ENCODE data around the gene CTNND2. TPM values are rescaled to one million over a fixed set of nuclear protein-coding genes. Genes with fewer than 3 reads are reported as not detected.

Gene CTNND2
- total and polyA plus RNA-seq, 10 of the 15 experiments (the other 5 are each of a cell fraction or from before 2014, with no cell fraction given), result 0.02 to 0.16 (median 0.04) TPM; not detected in 7

DNA sequence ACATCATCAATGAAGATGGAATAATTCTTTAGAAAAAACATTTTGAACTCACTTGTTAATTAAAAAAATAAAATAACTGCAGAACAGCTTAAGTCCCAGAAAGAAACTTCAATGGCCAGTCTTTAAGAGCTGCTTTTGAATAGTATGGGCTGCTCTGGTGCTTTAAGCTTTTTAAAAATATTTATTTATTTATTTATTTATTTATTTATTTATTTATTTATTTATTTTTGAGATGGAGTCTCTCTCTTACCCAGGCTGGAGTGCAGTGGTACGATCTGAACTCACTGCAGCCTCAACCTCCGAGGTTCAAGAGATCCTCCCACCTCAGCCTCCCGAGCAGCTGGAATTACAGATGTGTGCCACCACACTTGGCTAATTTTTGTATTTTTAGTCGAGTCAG lies 626.9 kb downstream of the CTNND2 start (continued):
- TF ChIP-seq, protein P1, sequence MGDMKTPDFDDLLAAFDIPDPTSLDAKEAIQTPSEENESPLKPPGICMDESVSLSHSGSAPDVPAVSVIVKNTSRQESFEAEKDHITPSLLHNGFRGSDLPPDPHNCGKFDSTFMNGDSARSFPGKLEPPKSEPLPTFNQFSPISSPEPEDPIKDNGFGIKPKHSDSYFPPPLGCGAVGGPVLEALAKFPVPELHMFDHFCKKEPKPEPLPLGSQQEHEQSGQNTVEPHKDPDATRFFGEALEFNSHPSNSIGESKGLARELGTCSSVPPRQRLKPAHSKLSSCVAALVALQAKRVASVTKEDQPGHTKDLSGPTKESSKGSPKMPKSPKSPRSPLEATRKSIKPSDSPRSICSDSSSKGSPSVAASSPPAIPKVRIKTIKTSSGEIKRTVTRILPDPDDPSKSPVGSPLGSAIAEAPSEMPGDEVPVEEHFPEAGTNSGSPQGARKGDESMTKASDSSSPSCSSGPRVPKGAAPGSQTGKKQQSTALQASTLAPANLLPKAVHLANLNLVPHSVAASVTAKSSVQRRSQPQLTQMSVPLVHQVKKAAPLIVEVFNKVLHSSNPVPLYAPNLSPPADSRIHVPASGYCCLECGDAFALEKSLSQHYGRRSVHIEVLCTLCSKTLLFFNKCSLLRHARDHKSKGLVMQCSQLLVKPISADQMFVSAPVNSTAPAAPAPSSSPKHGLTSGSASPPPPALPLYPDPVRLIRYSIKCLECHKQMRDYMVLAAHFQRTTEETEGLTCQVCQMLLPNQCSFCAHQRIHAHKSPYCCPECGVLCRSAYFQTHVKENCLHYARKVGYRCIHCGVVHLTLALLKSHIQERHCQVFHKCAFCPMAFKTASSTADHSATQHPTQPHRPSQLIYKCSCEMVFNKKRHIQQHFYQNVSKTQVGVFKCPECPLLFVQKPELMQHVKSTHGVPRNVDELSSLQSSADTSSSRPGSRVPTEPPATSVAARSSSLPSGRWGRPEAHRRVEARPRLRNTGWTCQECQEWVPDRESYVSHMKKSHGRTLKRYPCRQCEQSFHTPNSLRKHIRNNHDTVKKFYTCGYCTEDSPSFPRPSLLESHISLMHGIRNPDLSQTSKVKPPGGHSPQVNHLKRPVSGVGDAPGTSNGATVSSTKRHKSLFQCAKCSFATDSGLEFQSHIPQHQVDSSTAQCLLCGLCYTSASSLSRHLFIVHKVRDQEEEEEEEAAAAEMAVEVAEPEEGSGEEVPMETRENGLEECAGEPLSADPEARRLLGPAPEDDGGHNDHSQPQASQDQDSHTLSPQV (IDR thresholded peaks at IDR 0.05), result no peak
- TF ChIP-seq RFX5 (IDR thresholded peaks at IDR 0.05; ENCODE audit: low read depth, low read length), result no peak

DNA sequence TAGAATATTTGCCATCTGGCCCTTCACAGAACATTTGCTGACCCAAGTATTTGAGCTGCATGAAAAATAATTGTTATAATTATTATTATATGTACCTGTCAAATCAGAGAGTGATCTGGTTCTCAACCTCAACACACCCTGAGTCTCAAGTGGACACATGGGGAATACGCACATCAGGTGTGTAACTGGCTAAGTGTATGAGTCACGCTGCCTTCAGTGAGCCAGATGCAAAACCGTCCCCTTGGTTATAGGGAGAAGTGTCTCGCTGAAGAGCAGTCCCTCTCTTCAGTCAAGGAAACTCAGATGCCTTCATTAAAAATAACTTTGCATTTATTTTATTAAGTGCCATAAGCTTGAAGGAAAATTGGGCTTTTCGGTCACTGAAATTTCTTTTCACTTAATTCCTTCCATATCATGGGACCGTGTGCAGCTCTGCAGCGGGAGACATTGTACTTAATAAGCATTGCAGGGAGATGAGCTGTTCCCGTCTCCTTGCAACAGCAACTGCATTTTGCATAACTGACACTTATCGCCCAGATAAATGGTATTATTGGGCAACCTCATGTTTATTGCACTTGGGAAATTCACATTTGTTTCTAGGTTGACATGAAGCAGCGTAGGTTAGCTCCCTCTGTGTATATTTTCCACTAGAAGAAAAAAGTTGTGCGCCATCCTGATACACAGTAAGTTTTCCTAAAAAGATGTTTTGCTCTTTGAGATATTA lies 630.9 kb downstream of the CTNND2 start:
- POLR2A ChIA-PET, result no interaction called here
- H2AFZ ChIP-seq (ENCODE audit: control insufficient read depth, low read depth, low read length), result no peak overlapping the region
- 68% methylated on average over 11 of the region's 11 CpGs for WGBS (ENCODE audit: insufficient coverage, insufficient replicate concordance, low lambda C conversion rate, missing lambda C conversion rate)
- H3K9ac ChIP-seq (ENCODE audit: control insufficient read depth, insufficient read depth, low read length), result no peak overlapping the region
- H3K79me2 ChIP-seq (ENCODE audit: control insufficient read depth, insufficient read depth, low read length), result no peaks in the 10 kb centered on the region
- H3K36me3 ChIP-seq (ENCODE audit: control insufficient read depth in 2 of 2, insufficient read depth in 2 of 2, low read length in 1 of 2), result no peaks in the 10 kb centered on the region
- no TSS peak for BruUV-seq (replicated peaks)
- H4K20me1 ChIP-seq (ENCODE audit: control insufficient read depth, insufficient read depth), result no peaks in the 10 kb centered on the region
- ATAC-seq, result no peak
- no peak overlapping the region for H3K4me2 ChIP-seq (ENCODE audit: control insufficient read depth, insufficient read depth)
- SMC1A ChIA-PET (ENCODE audit: uncharacterized antibody, unreplicated experiment), result no interaction called here
- no peak overlapping the region for H3K4me3 ChIP-seq
- CTCF ChIA-PET, result no interaction called here
- no peaks in the 10 kb centered on the region for H3K4me1 ChIP-seq (ENCODE audit: control insufficient read depth, insufficient read depth, low read length)
- H3K9me3 ChIP-seq (replicated peaks; ENCODE audit: control insufficient read depth, insufficient read depth, low read length), result no peaks in the 10 kb centered on the region
- in situ Hi-C loops (cut with MboI) (loop anchor here (25.0 kb wide), 1 partner anchor 739 kb away; no protein-coding TSS in a partner anchor), intact Hi-C loops (cut with micrococcal nuclease; ENCODE audit: unreplicated experiment) (no loop called here)
- DNase-seq (ENCODE audit: low read depth, low spot score), result no peak
- RAD21 ChIA-PET (ENCODE audit: unreplicated experiment), result no interaction called here
- no peaks in the 10 kb centered on the region for H3K27me3 ChIP-seq (replicated peaks in 1 of 2; ENCODE audit: control insufficient read depth in 2 of 2, insufficient read depth in 2 of 2, low read length in 1 of 2)
- no peak overlapping the region for H3K27ac ChIP-seq (ENCODE audit: control insufficient read depth, insufficient read depth)
- no peak for FAIRE-seq
- TF ChIP-seq, protein P2, sequence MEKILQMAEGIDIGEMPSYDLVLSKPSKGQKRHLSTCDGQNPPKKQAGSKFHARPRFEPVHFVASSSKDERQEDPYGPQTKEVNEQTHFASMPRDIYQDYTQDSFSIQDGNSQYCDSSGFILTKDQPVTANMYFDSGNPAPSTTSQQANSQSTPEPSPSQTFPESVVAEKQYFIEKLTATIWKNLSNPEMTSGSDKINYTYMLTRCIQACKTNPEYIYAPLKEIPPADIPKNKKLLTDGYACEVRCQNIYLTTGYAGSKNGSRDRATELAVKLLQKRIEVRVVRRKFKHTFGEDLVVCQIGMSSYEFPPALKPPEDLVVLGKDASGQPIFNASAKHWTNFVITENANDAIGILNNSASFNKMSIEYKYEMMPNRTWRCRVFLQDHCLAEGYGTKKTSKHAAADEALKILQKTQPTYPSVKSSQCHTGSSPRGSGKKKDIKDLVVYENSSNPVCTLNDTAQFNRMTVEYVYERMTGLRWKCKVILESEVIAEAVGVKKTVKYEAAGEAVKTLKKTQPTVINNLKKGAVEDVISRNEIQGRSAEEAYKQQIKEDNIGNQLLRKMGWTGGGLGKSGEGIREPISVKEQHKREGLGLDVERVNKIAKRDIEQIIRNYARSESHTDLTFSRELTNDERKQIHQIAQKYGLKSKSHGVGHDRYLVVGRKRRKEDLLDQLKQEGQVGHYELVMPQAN (conservative IDR thresholded peaks at IDR 0.05), result no peak
- TF ChIP-seq, protein P3, sequence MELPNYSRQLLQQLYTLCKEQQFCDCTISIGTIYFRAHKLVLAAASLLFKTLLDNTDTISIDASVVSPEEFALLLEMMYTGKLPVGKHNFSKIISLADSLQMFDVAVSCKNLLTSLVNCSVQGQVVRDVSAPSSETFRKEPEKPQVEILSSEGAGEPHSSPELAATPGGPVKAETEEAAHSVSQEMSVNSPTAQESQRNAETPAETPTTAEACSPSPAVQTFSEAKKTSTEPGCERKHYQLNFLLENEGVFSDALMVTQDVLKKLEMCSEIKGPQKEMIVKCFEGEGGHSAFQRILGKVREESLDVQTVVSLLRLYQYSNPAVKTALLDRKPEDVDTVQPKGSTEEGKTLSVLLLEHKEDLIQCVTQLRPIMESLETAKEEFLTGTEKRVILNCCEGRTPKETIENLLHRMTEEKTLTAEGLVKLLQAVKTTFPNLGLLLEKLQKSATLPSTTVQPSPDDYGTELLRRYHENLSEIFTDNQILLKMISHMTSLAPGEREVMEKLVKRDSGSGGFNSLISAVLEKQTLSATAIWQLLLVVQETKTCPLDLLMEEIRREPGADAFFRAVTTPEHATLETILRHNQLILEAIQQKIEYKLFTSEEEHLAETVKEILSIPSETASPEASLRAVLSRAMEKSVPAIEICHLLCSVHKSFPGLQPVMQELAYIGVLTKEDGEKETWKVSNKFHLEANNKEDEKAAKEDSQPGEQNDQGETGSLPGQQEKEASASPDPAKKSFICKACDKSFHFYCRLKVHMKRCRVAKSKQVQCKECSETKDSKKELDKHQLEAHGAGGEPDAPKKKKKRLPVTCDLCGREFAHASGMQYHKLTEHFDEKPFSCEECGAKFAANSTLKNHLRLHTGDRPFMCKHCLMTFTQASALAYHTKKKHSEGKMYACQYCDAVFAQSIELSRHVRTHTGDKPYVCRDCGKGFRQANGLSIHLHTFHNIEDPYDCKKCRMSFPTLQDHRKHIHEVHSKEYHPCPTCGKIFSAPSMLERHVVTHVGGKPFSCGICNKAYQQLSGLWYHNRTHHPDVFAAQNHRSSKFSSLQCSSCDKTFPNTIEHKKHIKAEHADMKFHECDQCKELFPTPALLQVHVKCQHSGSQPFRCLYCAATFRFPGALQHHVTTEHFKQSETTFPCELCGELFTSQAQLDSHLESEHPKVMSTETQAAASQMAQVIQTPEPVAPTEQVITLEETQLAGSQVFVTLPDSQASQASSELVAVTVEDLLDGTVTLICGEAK (IDR thresholded peaks at IDR 0.05; ENCODE audit: borderline replicate concordance), result no peak
- TF ChIP-seq, protein P4, sequence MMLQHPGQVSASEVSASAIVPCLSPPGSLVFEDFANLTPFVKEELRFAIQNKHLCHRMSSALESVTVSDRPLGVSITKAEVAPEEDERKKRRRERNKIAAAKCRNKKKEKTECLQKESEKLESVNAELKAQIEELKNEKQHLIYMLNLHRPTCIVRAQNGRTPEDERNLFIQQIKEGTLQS (IDR thresholded peaks at IDR 0.05; ENCODE audit: borderline replicate concordance, extremely low read depth, low read depth, low read length), result no peak
- TF ChIP-seq ZZZ3 (IDR thresholded peaks at IDR 0.05; ENCODE audit: control insufficient read depth, insufficient read length, low read depth) (no peak), NFYA (IDR thresholded peaks at IDR 0.05; ENCODE audit: borderline replicate concordance, low read depth, low read length) (no peak), TCF3 (IDR thresholded peaks at IDR 0.05; ENCODE audit: borderline replicate concordance, insufficient read depth, low read depth, low read length) (no peak), RAD51 (IDR thresholded peaks at IDR 0.05) (no peak)

All from GM12878 (cell line).